GM18505 (cell line): Measurements from ENCODE around the gene DLG2.
"Not testable (repeated sequence)": the region's sequence is repeated elsewhere in the genome, so short reads cannot be mapped to it uniquely, and the experiment has no call there.

Experiments
- ATAC-seq: cut with Tn5 transposase; IDR thresholded peaks from one replicate; pipeline ENCODE4 v1.9.1; 2021; ENCODE audit not compliant: unreplicated experiment
- POLR2A ChIP-seq: IDR thresholded peaks from 4 replicates; pipeline ENCODE4 v1.6.1; 2011; ENCODE audit warnings: borderline replicate concordance; ENCODE audit not compliant: insufficient read depth, insufficient read length; ENCODE audit errors: extremely low read depth

DLG2 gene

DNA sequence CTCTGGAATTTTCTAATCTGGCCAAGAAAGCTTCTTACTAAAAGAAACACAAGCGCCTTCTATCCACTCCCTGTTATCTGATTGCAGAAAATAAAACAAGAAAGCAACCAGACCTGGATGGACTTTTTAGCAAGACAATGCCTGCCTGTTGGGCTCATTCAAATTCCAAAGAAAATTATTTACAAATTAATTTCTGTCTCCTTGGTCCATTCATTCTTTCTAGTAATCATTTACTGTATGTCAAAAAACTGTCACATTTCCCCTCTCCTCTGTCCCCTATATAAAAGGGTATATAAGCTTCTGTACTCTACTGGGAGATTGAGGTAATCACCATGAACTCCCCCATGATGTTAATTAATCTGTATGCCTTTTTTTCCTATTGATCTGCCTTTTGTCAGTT, 279.9 kb downstream of the DLG2 start:
- no peak for TF ChIP-seq POLR2A
- no peak for ATAC-seq

DNA sequence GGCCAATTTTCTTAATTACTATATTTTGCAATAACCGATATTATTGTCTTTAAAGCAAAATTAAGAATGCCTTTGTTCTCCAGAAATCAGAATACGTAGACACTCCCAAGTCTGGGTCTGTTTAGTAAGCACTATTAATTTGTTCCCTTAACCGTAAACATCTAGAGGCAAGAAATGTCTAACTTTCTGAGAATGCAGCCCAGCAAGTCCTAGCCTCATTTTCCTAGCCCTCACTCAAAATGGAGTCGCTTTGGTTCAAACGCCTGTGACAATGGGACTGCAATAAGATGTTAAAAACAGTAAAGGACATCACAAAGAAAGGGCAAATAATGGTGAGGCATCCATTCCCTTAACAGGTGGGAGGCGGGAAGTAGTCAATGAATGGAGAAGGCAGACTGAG, 280.7 kb downstream of the DLG2 start:
- no peak for ATAC-seq
- no peak for TF ChIP-seq POLR2A

DNA sequence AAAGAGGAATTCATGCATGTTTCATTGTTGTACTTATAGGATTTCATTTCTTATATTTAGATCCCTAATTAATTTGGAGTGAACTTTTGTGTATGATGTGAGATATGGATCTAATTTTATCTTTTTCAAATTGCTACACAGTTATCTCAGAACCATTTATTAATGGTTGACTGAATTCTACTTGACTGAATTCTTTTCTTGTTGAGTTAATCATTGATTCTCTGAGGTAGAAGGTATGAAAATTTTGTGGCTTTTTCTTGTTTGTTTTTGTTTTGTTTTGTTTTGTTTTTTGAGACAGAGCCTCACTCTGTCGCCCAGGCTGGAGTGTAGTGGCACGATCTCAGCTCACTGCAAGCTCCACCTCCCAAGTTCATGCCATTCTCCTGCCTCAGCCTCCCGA, 286.3 kb downstream of the DLG2 start:
- not testable (repeated sequence) for ATAC-seq

DNA sequence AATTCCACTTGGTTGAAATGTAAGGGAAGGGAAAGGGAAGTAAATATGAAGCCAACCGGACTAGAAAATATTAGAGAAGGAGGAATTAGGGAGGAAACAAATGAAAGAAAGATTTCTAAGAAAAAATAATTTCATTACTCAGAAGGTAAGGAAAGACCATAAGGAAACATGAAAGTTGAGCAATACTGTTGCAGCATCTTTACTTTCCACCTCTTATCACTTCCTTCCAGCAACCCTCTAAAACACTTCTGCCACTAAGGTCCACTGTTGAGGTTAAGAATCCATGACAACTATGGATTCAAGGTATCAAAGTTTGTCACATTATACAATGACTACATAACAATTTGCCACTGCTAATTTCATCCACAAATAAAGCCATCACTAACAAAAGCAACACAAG, 308.6 kb downstream of the DLG2 start:
- ATAC-seq: no peak
- no peak for TF ChIP-seq POLR2A

DNA sequence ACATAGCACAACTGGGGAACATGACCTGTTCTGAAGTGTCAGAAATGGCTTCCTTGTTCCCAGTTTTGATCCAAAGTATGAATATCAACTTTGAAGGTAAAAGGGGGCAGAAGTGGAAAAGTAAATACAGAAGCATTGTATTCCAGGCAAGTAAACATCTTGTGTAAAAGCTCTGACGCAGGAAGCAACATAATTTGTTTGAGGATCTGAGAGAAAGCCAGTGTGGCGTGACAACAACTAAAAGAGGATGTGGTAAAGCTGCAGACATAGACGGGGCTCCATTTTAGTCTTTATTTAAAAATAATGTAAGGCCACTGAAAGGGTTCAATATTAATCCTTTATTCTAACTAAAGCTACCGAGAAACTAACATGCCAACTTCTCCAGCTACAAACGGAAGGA, 310.2 kb downstream of the DLG2 start:
- TF ChIP-seq POLR2A: no peak
- peak; percentile 99 for ATAC-seq

DNA sequence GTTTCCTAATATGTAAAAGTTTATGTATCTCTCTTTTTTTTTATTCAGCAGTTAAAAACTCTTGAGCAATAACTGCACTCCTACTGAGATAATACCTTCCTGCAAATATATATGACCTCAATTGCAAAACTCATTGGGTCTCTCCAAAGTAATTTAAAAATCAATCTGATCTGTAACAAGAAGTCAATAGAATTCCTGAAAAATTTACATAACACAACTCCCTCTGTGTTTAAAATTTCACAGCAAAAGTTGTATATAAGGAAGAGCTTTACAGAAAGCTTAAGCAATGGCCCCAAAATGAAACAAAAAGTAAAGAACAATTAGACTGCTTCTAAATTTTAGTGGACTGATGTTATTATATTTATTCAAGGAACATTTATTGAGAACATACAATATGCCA, 313.4 kb downstream of the DLG2 start:
- no peak for TF ChIP-seq POLR2A
- no peak for ATAC-seq

DNA sequence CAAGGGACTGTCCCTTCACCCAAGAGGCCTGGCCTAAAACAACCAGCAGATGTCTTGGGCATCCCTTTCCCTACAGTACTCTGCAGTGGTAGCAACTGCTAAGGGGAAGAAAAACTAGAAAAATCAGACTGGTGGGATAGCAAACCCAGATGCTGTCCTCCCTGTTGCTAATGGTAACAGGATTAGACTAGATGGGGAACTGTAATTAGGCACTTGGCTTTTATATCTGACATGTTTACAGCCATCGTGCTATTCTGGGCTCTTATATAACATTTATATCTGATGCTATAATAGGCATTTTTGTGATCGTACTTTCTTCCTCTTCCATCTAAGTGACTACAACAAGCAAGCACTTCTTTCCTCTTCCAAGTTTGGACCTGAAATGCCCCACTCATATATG, 316.7 kb downstream of the DLG2 start:
- TF ChIP-seq POLR2A: no peak

DNA sequence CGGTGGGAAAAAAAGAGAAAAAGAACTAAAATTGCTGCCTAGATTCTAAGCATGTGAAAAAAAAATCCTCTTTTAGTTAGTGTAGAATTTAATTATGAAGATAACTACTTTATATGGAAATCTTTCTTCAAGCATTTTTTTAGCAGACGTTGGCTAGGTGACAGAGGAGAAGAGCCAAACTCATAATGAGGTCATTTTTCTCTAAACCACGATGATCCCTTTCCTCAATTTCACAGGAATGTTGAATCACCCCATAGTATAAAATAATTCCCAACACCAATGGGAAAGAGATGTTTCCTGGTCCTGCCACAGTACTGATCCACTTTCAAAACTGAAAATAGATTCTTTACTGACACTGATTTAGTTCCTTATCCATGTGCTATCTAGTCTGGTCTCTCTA, 319.8 kb downstream of the DLG2 start:
- ATAC-seq: no peak
- TF ChIP-seq POLR2A: no peak

More for the DNA sequence above, 316.7 kb downstream of the DLG2 start:
- no peak for ATAC-seq

DNA sequence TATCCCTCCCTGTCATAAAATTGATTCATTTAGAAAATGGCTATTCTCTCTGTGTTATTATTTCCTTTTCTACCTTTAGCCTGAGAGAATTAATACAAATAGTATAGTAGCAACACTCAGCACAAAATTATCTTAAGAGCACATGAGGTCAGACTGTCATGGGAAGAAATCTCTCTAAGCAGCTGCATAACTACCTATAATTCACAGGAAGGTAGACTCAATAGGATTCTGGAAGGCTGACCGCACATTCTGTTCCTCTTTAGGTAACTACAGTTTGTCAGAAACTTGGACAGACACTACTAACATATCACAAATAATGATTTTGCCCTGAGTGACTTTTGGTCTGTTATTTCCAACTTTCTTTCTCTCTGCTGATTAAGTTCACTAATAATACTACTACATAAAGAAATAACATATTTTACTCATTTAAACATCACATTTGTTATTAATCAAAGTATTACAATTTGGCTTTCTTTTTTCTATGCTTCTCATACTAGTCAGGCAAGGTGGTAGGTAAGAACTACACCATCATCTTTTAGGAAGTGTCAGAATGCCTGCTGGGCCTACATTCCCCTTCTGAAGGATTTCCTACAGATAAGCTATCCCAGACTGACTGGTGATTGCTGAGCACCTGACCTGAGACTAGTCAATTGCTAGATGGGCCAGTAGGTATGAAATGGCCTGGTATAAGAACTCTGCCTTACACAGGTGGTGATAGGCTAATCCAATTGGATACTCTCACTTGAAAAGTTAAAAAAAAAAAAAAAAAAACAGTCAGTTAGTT, 325.1 kb downstream of the DLG2 start:
- ATAC-seq: no peak

DNA sequence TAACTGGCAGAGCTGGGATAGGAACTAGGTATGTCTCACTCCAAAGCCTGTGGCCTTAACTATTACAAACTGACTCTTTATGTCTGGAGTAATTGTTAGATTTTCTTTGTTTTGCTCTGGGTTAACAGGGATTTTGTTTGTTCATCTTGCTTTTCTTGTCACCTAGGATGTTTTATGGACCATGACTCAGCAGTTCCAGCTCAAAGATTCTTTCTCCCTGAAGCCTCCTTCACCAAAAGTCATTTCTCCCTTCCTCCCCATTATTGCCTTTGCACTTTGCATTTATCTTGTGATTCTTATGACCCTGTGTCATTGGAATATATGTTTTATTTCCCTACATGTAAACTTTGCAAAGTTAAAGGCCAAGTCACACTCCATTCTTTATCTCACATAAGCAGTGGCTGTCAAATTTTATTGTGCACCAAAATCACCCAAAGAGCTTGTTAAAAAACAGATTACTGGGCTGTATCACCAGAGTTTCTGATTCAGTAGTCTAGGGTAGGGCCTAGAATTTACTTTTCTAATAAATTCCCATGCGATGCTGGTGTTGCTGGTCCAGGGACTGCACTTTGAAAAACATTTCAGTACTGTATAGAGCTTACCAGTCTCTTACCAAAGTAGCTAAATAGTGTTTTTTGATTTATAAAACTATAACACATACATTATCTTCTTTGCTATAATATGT, 327.7 kb downstream of the DLG2 start:
- TF ChIP-seq POLR2A: no peak
- ATAC-seq: no peak

More for the DNA sequence above, 325.1 kb downstream of the DLG2 start:
- no peak for TF ChIP-seq POLR2A

DNA sequence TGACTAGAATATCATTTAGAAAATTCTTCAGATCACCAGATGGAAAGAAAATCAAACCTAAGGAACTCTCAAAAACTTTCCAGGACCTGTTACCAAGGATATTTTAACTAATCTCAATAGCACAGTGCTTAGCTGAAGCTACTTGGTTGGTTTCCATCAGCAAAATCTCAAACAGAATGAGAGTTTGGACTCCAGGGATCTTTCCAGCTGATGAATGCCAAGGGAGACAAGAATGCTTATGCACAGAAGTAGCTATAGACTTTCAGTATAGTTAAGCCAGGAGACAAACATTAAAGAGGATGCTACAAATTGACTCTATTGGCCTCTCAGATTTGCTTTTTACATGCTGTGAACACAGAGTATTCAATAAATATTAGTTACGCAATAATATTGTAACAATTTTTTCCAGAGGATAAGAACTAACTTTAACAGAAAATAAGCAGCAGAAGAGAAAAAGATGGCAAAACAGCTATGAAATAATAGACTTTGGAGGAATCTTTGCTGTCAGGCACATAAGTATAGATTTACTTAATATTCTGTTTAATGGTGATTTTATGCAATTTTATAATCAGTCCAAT, 331.4 kb downstream of the DLG2 start:
- no peak for ATAC-seq
- TF ChIP-seq POLR2A: no peak

DNA sequence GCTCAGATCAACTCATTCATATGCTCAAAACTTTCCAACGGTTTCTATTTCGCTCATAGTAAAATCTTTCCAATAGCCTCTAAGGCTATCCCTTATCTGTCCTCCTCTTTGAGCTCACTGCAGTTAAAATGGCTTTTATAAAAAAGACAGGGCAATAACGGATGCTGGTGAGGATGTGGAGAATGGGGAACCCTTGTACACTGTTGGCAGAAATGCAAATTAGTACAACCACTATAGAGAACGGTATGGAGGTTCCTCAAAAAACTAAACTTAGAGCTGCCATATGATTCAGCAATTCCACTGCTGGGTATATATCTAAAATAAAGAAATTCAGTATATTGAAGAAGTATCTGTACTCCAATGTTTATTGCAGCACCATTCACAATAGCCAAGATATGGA, 345.6 kb downstream of the DLG2 start:
- no peak for ATAC-seq
- TF ChIP-seq POLR2A: no peak

DNA sequence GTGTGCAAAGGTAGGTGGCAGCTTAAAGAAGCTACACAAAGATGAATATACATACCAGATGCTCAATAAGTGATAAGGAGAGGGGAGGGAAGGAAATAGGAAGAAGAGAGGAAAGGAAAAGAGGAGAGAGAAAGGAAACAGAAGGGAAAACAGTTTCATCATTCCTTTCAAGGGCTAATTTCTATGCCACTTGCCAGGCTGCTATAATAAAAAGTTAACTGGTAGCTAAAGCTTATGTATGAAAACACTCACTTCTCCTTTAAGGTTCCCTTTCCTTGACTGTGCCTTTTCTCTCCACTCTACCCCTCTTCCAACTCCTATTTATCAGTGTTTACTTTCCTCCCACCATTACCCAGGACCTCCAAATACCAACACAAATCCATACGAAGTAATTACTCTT, 347.9 kb downstream of the DLG2 start:
- no peak for TF ChIP-seq POLR2A
- ATAC-seq: no peak

DNA sequence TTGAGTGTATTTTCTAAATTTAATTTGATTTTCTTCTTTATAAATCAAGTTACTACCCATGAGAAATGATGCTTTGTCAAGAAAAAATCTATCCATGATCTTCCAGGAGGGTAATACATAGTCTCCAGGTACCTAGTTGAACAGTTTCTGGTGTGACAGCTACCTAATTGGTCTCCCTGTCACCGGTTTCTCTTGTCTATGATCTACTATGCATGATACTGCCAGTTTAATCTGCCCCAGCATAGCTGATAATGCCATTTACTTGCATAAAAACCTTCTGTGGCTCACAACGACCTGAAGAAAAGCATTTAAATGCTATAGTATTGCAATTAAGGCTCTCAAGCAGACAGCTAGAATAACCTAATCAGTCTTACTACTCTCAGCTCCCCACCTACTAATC, 349.5 kb downstream of the DLG2 start:
- TF ChIP-seq POLR2A: no peak
- ATAC-seq: no peak
